ENCODE results near the gene AUTS2.

GRCh38 chr7:70502117-70502863, 904.0 kb downstream of the AUTS2 start:
- TF ChIP-seq ZBTB8A (tag by site-specific recombination; IDR thresholded peaks at IDR 0.05) (no peak), ZBTB49 (tag by site-specific recombination; IDR thresholded peaks at IDR 0.05; ENCODE audit: low read depth) (no peak), CTCF (tag by site-specific recombination; IDR thresholded peaks at IDR 0.05) (no peak), ZBTB26 (tag by site-specific recombination; optimal IDR thresholded peaks at IDR 0.05) (no peak), ZNF175 (tag by site-specific recombination; IDR thresholded peaks at IDR 0.05) (no peak), ZNF791 (tag by site-specific recombination; IDR thresholded peaks at IDR 0.05) (no peak)
